Testis (tissue), 2 donors: ENCODE measurements around the gene FDXR.

Source experiments
- CTCF ChIP-seq, 3 experiments: fragments of 450-650 bp in 2 of 3; fragments of 200-600 bp in 1 of 3; sonication (generic) in 1 of 3; IDR thresholded peaks; one replicate each; pipeline ENCODE4 v1.5.1; 2016 to 2019; ENCODE audit warnings: antibody characterized with exemption in 3 of 3, mild to moderate bottlenecking in 2 of 3, moderate library complexity in 1 of 3
- POLR2A ChIP-seq: fragments of 450-650 bp; IDR thresholded peaks from one replicate; pipeline ENCODE4 v1.6.1; 2017; ENCODE audit warnings: antibody characterized with exemption, mild to moderate bottlenecking, moderate library complexity

GRCh38 chr17:74827800-74828199 lies 45.0 kb downstream of the FDXR start:
- TF ChIP-seq CTCF (IDR thresholded peaks at IDR 0.05) (no peak), POLR2A (no peak)
